Right renal cortex interstitium (tissue), 3 donors: ENCODE results near the gene KRT80. TPM values are rescaled to one million over a fixed set of nuclear protein-coding genes. Genes with fewer than 3 reads are reported as not detected.

Experiments used
- DNase-seq, 3 donors: peaks; one replicate each; pipeline ENCODE4 v3.0.0-alpha.2; 2013; ENCODE audit warnings: low read depth in 3 of 3, low spot score in 2 of 3
- polyA plus RNA-seq, 3 donors: library from polyadenylated mRNA; unstranded; fragments of 120-200 nt; gene quantifications; one replicate each; pipeline ENCODE4 v1.2.1, GENCODE V29; 2013; ENCODE audit not compliant: insufficient read length in 3 of 3

KRT80 gene
- polyA plus RNA-seq, 3 donors: 0.64 to 0.89 (median 0.76) TPM

GRCh38 chr12:52160200-52160599 lies 31.6 kb downstream of the KRT80 start:
- DNase-seq: no peak

DNA sequence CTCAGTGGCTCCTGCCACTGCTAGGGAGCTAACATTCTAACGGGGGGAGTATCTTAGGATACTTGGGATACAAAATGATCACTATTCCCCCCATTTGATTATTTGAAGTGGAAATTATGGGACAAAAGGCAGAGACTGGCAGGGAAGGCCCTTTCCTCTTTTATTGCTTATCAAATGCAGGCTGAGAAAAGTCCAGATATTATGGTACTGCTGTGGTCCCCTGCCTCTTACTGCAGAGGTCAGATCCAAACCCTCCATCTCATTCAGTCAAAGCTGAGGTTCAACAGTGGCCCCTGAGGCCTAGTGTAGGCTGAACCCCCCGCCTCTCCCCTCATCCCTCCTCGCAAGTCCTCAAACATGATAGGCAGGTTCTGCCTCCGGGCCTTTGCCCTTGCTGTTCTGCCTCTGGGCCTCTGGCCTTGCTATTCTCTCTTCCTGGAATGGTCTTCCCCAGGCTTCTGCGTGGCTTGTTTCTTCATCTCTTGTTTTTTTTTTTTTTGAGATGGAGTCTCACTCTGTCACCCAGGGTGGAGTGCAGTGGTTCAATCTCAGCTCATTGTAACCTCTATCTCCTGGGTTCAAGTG lies 34.2 kb downstream of the KRT80 start:
- DNase-seq: no peak

DNA sequence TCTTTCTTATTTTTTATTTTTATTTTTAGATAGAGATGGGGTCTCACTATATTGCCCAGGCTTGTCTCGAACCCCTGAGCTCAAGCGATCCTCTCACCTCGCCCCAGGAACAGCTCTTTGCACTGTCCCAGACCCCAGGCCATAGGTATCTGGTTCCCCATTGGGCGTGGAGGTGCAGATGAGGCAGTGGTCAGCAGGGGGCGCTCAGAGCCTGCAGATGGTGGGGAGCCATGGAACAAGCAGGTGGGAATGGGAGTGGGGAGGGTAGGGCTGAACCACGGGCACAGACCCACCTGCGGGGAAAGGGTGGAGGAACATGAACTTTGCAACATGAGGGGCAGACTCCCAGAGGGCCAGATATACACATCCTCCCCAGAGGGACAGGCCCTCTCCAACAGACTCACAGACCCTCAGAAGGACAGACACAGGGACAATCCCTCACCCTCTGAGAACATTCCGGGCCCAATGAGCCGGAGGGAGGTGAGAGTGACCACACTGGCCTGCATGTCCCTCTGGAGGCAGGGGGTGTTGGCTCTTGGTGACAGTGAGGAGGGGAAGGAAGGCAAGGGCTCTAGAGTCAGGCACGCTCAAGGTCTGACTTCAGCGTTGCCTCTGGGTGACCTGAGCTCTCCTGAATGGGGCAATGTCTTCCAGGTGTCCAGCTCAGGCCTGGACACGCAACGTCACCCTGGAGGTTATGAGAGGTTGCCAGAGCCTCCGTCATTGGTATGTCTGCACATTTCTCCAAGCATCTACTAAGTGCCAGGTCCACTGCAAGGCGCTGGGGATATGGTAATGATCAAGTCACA lies 34.9 kb downstream of the KRT80 start:
- no peak for DNase-seq

DNA sequence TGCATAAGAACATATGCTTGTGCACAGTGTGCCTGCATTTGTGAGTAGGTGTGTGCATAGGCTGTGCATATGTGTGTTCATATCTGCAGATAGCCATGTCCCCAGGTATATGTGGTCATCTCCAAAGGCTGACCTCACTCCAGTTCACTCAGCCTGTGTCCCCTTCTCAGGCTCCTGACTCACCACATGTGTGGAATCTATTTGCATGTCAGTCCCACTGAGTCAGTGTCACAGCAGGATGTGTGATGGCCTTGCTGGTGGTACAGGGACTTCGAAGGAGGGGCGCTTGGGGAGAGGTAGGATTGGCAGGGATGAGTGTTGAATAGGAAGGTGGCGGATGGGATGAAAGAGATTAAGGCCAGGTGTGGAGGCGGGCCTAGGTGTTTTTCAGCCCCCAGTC lies 35.5 kb downstream of the KRT80 start:
- no peak for DNase-seq

DNA sequence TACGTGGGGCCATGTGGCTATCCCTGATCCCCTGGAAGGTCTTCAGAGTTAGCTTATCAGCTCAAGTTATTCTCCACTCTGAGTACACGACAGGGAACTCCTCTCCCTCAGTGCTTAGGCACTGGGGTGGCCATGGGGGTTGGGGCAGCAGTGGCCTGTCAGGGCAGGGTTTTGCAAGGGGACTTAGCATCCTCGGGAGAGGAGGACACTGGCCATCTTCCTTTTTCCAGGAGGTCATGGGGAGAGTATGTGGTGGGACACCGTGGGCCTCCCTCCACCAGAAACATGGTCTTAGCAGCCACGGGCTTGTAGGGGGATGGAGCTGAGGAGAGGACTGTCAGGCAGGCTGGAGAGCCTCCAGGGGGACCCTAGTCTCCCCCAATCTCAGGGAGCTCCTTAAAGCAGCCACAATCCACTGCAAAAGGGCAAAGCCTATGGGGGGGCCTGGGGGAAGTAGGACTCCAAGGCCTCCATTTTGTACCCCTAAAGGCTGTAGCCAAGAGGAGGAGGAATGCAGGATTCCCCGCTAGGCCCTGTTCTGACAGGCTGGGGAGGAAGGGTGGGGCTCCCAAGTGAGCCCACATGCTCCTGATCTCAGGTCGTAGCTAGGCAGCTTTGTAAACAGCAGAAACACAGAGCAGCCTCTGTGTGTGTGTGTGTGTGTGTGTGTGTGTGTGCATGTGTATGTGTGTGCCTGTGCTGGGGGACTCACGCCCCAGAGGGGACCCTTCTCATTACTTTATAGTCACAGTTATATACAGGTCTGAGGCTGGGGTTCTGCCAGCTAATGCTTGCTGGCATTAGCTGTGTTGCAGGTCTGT lies 36.6 kb downstream of the KRT80 start:
- DNase-seq: no peak

DNA sequence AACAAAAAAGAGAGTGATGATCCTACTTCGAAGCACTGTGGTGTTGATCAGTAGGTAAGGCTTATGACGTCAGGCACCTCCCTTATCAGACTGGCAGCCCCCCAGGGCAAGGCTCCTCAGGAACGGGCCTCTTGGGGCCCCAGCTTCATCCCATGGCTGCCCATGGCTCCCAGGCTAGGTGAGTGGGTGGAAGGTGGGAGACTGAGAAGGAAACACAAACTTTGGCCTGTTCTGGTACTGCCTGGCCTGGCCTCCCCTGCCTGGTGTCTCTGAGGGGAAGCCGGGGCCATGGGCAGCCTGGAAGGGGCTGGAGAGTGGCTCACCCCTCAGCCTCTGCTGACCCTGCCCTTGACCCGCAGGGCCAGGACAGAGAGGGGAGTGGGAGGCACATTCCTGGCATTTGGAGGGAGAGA lies 38.9 kb downstream of the KRT80 start:
- no peak for DNase-seq

DNA sequence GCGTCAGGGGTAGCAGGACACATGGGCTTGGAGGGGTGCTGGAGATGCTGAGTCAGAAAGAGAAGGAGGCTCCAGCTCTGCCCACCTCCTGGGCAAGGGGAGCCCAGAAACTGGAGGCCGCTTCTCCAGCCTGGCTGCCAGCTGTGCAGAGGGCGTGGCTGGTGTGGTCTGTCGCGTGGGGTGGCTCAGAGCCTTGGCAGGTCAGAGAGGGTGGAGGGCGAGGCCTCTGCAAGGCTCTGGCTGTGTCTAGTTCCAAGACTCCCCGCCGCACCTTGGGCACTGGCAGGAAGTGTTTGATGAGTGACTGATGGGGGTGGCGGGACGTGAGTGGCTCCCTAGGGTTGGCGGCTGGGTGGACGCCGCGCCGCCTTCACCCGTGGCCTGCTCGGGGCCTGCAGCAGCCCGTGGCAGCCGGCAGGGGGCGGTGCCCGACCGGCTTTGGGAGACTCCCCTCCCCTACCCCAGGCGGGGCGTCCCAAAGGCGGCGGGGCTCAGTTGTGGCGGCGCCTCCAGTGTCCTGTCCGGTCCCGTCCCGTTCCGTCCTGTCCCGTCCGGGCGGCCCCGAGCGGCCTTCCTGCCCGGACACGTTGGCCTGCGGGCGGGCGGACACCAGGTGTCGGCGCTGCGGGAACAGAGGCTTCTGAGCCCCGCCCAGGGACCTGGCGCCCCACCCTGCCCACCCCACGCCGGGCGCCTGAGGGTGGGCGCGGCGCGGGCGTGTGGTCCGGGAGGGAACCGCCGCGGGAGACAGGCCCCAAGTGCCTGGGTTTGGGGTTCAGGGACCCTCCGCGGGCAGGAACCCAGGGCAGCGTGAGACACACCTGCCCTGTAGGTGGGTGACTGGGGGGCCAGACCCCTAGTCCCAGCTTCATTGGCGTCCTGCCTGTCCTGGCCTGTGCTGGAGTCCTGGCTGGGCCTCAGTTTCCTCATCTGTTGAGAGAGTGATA lies 39.7 kb downstream of the KRT80 start:
- DNase-seq: no peak

DNA sequence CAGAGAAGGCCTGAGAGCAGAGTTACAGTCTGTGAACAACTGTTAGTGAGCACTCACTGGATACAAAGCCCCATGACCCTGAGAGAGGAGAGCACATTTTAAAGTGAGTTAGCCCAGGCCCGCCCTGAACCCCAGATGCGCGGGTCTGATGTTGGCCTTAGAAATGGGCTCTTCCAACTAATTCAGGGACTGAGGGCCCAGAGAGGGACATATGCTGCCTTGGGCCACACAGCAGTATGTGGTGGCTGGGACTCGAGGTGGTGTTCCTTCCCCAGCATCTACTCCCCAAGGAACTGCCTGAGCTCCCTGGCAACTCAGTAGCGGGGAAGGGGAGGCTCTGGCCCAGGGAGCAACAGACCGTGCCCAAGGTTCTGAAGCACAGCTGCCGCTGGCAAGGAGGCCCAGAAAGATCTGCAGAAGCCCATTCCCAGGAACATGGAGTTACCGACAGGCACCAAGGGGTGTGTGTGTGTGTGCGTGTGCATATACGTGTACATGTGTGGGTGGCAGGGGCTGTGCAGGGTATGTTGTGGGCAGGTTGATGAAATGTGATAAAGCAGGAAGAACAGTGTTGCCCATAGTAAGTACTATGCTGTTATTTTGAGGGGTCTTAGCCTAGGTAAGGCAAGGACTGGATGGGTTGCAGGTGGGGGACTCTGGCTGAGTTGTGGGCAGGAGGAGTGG lies 40.5 kb downstream of the KRT80 start:
- no peak for DNase-seq

DNA sequence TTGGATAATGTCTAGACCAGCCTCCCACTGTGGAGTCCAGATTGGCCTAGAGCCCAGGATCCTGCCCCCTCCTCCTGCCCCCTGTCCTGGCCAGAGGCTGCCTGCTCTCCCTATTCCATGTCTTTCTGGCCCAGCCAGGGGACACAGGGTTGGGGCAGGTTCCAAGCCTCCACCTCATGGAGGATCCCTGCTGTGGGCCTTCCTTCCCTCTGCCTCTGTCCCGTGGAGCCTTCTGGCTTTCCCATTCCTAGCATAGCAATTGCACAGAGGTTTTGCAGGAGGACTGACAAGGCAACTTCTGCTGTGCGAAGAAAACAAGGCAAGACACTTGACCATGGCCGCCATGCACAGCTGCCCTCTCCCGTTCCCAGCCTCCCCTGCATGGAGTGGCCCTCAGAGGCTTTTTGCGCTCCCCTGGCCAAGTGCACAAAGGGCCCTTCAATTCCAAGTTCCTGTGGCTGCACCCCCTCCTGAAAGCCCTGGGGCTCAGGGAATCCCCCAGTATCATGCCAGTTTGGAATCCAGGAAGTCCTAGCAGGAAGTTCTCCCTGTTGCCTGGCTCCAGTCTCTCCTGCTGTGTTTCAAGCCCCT lies 42.1 kb downstream of the KRT80 start:
- DNase-seq: no peak

DNA sequence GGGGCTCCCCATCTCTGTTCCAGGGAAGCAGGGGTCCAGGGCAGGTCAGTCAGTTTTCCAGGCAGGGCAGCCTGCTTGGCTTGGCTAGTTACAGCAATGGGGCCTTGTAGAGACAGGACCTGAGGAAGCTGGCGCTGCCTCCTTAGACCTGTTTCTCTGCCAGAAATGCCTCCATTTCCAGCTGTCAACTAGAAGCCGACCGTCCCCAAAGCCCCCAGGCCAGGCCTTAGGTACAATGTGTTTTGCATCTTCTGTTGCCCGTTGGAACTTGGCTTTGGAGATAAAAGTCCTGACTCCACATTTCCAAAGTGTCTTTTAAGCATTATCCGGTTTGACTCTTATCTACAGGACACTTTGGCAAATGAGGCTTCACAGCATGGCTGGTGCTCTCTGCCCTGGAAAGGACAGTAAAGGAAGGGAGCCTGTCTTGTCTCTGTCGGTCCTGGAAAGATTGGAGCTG lies 42.6 kb downstream of the KRT80 start:
- DNase-seq: no peak

DNA sequence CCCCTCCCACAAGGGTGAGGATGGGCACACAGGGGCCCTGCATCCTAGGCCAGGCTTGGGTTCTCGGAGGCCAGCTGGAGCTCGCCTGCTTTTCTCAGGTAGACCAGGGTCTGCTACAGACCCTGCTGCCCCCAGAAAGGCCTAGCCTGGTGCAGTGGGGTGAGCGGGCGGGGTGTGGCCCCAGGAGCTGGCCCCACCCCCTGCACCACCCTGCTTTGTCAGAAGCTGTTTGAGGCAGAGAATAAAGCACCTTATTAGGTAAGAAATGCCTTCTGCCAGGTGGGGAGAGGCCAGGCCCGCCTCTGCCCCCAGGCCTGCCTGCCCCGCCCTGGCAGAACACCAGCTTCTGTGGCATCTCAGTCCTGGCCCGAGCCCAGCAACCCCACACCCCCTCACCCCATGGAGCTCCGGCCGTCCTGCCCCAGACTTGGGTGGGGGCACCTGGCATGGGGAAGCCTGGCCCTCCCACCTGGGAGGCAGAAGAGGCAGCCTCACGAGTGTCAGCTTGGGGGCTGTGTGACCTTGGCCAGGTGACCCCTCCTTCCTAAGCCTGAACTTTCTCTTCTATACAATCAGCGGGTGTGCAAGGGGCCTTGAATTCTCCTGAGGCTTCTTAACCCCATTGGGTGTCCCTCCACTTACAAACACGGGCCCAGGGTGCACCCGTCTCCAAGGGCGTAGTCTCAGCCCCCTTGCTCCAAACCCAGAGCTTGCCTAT lies 43.2 kb downstream of the KRT80 start:
- DNase-seq: no peak

DNA sequence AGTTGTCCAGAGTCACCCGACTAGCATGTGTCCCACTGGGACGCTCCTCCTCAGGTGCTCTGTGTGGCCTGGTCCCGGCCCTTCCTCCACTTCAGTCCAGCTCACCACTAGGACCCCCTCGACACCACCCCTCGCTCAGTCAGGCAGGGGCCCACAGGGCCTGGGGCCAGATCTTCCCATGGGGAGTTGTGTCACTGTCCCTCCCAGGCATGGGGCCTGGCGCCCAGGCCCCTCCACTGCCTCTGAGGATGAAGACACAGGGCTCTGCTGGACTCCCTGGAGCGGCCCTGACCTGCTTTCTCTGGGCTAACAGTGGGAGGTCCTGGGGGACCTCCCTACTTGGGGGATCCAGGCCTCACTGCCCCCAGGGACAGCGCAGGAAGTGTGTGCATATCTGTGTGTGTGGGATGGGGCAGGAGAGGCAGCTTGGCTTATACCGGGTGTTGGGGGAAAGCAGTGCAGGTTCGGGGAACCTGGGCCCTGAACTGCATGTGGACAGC lies 43.8 kb downstream of the KRT80 start:
- DNase-seq: no peak

DNA sequence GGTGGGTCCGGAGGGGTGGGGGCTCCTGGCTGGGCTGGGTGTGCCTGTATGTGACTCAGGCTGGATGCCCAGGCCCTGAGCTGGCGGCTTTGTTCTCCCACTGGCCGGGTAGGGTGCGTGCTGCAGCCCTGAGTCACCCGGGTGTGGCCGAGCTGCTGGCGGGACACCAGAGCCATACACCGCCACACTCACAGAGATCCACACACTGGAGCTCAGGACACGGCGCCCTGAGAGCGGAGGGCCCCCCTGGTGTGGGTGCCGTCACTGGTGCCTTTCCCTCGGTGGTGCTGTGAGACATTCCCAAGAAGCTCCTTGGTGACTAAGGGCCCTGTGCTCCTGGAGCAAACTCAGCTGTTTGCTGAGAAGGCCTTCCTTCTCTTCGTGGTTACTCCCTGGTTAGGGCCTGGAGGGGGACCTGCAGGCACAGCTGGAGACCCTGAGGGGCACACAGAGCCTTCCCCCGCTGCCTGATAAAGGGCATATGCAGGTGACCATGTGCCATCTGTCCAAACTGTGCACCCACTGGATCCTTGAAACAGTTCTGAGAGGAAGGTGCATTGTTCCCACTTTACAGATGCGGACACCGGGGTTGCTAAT lies 44.3 kb downstream of the KRT80 start:
- no peak for DNase-seq

GRCh38 chr12:52146822-52147366 lies 44.9 kb downstream of the KRT80 start:
- DNase-seq: no peak

DNA sequence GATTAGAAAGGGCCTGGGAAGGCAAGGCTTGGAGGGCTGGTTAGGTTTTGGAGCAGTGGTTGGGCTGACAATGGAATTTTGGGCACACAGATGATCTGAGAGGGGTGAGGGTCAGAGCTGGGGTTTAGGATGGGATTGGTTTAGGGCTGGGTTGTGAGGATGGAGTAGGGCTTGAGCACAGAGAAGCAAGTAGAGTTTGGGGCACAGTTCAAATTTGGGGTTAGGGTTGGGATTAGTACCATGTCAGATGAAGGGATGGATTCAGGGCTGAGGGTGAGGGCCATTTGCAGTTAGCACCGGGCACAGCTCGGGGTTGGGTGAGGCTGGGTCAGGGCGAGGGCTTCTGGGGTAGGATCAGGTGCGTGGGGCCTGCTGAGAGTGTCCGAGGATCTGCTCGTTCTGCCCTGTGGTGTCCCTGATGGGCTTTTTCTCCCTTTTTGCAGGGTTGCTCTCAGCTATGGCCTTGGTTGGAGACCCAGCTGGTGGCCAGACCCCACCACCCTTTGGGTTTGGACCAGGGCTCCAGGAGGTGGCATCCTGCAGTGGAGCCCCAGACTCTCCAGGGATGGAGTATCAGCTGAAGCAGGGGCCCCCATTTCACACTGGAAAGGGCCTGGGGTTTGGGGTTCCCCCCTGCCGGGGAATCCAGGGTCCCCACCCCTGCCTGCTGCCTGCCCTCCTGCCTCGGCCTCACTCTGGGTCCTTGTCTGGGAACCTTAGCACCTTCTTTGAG lies 45.6 kb downstream of the KRT80 start:
- no peak for DNase-seq

GRCh38 chr12:52145228-52146088 lies 46.4 kb downstream of the KRT80 start:
- no peak for DNase-seq
